Neural cell (in vitro differentiated cells): ENCODE data around the gene NUBP2.

Source experiments
- EZH2 ChIP-seq: fragments of 200-600, 300-800 bp; shearing (Covaris generic), sonication (generic); IDR thresholded peaks from 2 replicates; pipeline ENCODE4 v1.6.1; 2014; ENCODE audit warnings: antibody characterized with exemption, low read length, borderline replicate concordance, mild to moderate bottlenecking; ENCODE audit not compliant: insufficient read depth, poor library complexity, severe bottlenecking
- POLR2AphosphoS5 ChIP-seq: IDR thresholded peaks from 2 replicates; pipeline ENCODE4 v1.6.1; 2012
- RAD21 ChIP-seq: fragments of 450-650 bp; conservative IDR thresholded peaks from 2 replicates; pipeline ENCODE4 v1.6.1; 2014; ENCODE audit warnings: antibody characterized with exemption, mild to moderate bottlenecking, moderate library complexity
- TF ChIP-seq, protein P1 (sequence below): fragments of 450-650 bp; IDR thresholded peaks from 2 replicates; pipeline ENCODE4 v1.5.1; 2014; ENCODE audit warnings: antibody characterized with exemption, mild to moderate bottlenecking, moderate library complexity; ENCODE audit not compliant: poor library complexity, severe bottlenecking

GRCh38 chr16:1793578-1794220, 10.9 kb downstream of the NUBP2 start, which contains the start of gene IGFALS:
- TF ChIP-seq POLR2AphosphoS5 = no peak
- TF ChIP-seq, protein P1, sequence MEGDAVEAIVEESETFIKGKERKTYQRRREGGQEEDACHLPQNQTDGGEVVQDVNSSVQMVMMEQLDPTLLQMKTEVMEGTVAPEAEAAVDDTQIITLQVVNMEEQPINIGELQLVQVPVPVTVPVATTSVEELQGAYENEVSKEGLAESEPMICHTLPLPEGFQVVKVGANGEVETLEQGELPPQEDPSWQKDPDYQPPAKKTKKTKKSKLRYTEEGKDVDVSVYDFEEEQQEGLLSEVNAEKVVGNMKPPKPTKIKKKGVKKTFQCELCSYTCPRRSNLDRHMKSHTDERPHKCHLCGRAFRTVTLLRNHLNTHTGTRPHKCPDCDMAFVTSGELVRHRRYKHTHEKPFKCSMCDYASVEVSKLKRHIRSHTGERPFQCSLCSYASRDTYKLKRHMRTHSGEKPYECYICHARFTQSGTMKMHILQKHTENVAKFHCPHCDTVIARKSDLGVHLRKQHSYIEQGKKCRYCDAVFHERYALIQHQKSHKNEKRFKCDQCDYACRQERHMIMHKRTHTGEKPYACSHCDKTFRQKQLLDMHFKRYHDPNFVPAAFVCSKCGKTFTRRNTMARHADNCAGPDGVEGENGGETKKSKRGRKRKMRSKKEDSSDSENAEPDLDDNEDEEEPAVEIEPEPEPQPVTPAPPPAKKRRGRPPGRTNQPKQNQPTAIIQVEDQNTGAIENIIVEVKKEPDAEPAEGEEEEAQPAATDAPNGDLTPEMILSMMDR = no peak
- no peak for TF ChIP-seq EZH2
- no peak for TF ChIP-seq RAD21
